Measurements from ENCODE around the gene PRKAG2. TPM values are rescaled to one million over a fixed set of nuclear protein-coding genes. Genes with fewer than 3 reads are reported as not detected.

PRKAG2 gene
- total and polyA plus RNA-seq, 2 donors = 37.9 to 71.6 TPM

DNA sequence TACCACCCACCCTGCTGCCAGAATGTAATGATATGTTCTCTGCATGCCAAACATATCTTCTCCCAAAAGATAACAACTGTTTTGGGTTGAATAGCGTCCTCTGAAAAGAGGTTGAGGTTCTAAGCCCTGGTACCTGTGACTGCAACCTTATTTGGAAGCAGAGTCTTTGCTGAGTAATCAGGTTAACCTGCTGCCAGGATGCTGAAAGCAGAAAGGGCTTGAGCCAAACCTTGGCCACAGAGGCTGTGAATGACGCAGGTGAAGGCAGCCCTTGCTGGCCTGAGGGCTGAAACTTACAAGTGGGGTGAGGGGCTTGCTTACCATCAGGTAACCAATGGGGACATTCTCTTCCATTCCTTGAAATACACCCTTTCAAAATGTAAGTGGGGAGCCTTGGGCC, 205.4 kb downstream of the PRKAG2 start:
- 58% methylated on average over 2 of the region's 2 CpGs for WGBS
- no peak overlapping the region for H3K27ac ChIP-seq (ENCODE audit: low read depth)
- DNase-seq (ENCODE audit: extremely low spot score) = no peak

DNA sequence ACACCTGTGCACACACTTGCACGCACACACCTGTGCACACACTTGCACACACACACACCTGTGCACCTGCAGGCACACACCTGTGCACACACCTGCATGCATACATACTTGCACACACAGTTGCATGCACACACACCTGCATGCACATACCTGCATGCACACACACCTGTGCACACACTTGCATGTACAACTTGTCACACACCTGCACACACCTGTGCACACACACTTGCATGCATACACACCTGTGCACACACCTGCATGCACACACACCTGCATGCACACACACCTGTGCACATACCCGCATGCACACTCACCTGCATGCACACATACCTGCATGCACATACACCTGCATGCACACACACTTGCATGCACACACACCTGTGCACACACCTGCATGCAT, 207.2 kb downstream of the PRKAG2 start:
- Histone ChIP-seq H3K27ac (ENCODE audit: low read depth) (no peak overlapping the region), H3K4me1 (ENCODE audit: insufficient read depth) (no peaks in the 10 kb centered on the region), H3K36me3 (ENCODE audit: insufficient read depth) (no peaks in the 10 kb centered on the region), H3K4me3 (ENCODE audit: low read depth, low read length) (no peak overlapping the region)
- WGBS = 79% methylated on average over 2 of the region's 2 CpGs
- no peak for DNase-seq (ENCODE audit: extremely low spot score)

More for the DNA sequence above, 205.4 kb downstream of the PRKAG2 start:
- no peak overlapping the region for H3K4me3 ChIP-seq (ENCODE audit: low read depth, low read length)
- H3K4me1 ChIP-seq (ENCODE audit: insufficient read depth) = no peaks in the 10 kb centered on the region
- no peaks in the 10 kb centered on the region for H3K36me3 ChIP-seq (ENCODE audit: insufficient read depth)

DNA sequence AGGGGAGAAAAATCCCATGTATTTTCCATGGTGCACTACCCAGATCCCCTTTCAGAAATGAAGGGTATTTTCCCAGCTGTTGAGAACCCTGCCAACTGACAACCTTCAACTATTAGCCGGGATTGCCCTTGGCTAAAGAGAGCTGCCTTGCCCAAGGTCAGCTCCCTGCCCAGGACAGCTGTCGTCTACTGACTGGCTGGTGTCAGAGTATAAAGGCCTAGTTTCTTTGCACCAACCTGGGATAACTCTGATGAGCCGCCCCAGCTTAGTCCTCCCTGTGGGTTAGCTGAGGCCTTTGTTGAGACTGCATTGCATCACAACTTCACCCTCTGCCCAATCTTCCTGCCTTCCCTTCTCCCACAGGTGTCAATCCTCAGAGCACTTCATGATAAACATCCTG, 210.0 kb downstream of the PRKAG2 start:
- DNase-seq (ENCODE audit: extremely low spot score) = no peak
- Histone ChIP-seq H3K27ac (ENCODE audit: low read depth) (no peak overlapping the region), H3K4me3 (ENCODE audit: low read depth, low read length) (no peak overlapping the region), H3K4me1 (ENCODE audit: insufficient read depth) (no peaks in the 10 kb centered on the region), H3K36me3 (ENCODE audit: insufficient read depth) (no peaks in the 10 kb centered on the region)
- WGBS = 96% methylated on average over 3 of the region's 3 CpGs

DNA sequence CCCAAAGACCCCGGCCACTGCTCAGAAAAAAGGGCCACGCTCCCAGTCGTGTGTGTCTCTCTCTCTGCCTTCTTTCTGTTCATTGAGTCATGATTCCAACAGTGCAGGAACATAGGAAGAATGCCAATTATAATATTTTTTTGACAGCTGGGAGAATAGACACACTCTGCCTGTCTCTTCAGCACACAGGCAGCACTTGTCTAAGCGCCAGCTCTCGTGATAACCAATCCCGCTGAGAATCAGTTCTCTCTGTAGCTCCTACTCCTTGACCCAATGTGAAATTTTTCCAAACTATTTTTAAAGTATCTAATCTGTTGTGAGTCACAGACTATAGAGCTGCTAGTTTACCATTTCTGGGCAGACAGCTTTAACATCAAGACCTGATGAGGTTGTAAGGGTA, 211.5 kb downstream of the PRKAG2 start:
- H3K27ac ChIP-seq (ENCODE audit: low read depth) = no peak overlapping the region
- 24% methylated on average over 6 of the region's 6 CpGs for WGBS
- H3K4me3 ChIP-seq (ENCODE audit: low read depth, low read length) = no peak overlapping the region
- no peak for DNase-seq (ENCODE audit: extremely low spot score)
- H3K4me1 ChIP-seq (ENCODE audit: insufficient read depth) = no peaks in the 10 kb centered on the region
- no peaks in the 10 kb centered on the region for H3K36me3 ChIP-seq (ENCODE audit: insufficient read depth)

DNA sequence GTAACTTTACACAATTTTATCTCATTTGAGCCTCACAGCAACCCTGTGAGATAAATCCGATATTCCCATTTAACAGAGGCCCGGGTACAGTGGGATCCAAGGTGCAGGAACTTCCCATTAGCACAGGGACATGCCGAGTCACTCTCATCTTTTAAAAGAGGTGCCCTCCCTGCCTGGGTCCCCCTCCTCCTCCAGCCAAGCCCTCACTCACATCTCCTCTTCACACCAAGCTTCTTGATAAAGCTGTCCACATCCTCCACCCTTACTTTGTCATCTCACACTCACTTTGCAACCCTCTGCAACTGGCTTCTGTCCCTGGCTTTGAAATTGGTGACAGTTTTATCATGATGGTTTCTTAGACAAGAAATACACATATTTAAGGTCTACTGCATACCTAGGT, 212.6 kb downstream of the PRKAG2 start:
- 94% methylated on average over 3 of the region's 3 CpGs for WGBS
- H3K4me3 ChIP-seq (ENCODE audit: low read depth, low read length) = no peak overlapping the region
- H3K4me1 ChIP-seq (ENCODE audit: insufficient read depth) = no peaks in the 10 kb centered on the region
- H3K36me3 ChIP-seq (ENCODE audit: insufficient read depth) = no peaks in the 10 kb centered on the region
- H3K27ac ChIP-seq (ENCODE audit: low read depth) = no peak overlapping the region
- no peak for DNase-seq (ENCODE audit: extremely low spot score)

DNA sequence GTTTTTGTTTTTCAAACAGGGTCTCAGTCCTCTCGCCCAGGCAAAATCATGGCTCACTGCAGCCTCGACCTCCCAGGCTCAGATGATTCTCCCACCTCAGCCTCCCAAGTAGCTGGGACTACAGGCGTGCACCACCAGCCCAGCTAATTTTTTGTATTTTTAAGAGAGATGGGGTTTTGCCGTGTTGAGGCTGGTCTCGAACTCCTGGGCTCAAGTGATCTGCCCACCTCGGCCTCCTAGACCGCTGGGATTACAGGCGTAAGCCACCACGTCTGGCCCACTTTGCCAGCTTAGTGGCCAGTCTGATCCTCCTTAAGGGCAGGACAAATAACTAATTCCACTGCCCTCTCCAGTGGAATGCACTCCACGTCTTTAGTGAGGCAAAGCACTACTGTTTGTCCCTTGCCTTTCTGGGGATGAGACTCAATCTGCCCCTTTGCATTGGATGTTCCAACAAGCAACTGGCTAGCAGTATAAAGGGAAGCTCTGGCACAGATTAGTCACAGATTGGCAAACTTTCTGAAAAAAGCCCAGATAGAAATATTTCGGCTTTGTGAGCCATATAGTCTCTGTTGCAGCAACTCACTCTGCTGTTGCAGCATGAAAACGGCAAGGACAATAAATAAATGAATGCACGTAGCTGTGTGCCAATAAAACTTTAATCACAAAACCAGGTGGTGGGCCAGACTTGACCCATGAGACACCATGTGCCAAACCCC, 213.4 kb downstream of the PRKAG2 start:
- no peak for DNase-seq (ENCODE audit: extremely low spot score)
- H3K27ac ChIP-seq (ENCODE audit: low read depth) = no peak overlapping the region
- WGBS = 89% methylated on average over 13 of the region's 13 CpGs

DNA sequence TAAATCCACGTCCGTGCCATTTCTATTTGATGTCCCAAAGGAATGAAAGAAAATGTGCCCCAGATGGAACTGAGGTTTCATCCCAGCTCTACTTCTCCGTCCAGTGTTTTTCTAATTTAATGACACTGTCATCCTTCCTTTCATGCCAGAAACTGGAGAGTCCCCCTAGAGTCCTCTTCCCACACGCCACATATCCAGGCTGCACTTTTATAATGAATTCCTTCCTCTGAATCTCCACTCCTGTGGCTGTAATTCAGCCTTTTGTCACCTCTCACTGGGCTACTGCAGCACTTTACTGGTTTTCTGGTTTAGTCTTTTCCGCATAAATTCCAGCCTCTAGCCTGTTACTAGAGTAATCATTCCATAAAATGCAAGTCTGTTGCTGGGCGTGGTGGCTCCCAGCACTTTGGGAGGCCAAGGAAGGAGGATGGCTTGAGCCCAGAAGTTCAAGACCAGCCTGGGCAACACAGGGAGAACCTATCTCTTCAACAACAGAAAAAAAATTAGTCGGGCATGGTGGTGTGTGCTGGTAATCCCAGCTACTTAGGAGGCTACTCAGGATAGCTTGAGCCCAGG, 214.6 kb downstream of the PRKAG2 start:
- Histone ChIP-seq H3K4me1 (ENCODE audit: insufficient read depth) (no peaks in the 10 kb centered on the region), H3K36me3 (ENCODE audit: insufficient read depth) (no peaks in the 10 kb centered on the region), H3K4me3 (ENCODE audit: low read depth, low read length) (no peak overlapping the region), H3K27ac (ENCODE audit: low read depth) (no peak overlapping the region)
- no peak for DNase-seq (ENCODE audit: extremely low spot score)
- 87% methylated on average over 7 of the region's 7 CpGs for WGBS

More for the DNA sequence above, 213.4 kb downstream of the PRKAG2 start:
- Histone ChIP-seq H3K4me1 (ENCODE audit: insufficient read depth) (no peaks in the 10 kb centered on the region), H3K4me3 (ENCODE audit: low read depth, low read length) (no peak overlapping the region), H3K36me3 (ENCODE audit: insufficient read depth) (no peaks in the 10 kb centered on the region)

DNA sequence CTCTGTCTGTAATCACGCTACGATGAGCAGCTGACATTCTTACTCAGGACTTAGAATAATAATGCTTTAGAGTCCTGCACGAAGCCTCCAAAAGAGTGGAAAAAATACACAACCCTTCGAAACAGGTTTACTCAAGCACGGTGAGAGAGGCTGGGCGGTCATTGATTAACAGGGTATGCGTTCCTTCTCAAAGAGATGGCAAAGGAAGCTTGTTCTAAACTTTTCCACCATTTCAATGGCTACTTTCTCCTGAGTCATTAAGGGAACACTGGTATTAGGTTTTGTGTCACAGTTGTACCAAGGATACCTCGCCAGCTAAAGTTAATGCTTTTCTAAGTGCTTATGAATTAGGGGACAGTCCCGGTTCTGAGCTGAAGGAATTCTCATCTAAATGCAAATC, 215.3 kb downstream of the PRKAG2 start:
- WGBS = 96% methylated on average over 9 of the region's 9 CpGs
- no peaks in the 10 kb centered on the region for H3K36me3 ChIP-seq (ENCODE audit: insufficient read depth)
- H3K4me3 ChIP-seq (ENCODE audit: low read depth, low read length) = no peak overlapping the region
- no peak for DNase-seq (ENCODE audit: extremely low spot score)
- H3K4me1 ChIP-seq (ENCODE audit: insufficient read depth) = no peaks in the 10 kb centered on the region
- no peak overlapping the region for H3K27ac ChIP-seq (ENCODE audit: low read depth)

DNA sequence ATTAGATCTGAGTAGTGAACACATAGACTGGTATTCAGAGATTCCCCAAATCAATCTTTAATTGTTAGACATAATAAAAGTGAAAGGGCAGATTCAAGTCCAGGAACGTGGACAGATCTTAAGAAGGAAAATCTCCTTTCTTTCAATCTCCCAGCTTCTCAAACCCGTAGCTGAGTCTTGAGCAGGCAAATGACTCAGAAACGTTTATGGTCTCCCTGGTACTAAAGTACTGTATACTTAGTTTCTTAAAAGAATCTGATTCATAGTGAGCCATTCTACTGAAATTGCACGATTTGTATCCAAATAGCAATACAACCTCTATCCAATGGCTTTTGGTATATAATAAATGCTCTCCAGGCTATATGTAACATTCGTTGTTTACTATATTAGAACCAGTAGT, 216.8 kb downstream of the PRKAG2 start:
- 87% methylated on average over 5 of the region's 5 CpGs for WGBS

DNA sequence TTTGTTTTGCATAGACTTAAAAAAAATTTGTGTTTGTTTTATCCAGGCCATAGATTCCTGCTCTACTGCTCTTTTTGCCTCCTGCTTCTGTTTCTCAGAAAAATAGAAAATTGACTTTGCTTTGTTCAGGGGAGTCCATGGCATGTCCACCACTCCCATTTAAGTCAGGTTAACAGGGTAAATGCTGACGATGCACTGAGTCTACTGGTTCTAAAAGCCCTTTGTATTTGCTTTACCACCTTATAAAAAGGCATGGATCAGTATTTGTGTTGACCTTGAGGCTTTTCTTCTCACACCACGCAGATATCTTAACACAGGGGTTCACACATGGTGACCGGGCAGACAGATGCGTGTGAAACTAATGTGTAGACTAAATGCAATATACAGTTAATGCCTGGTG, 217.7 kb downstream of the PRKAG2 start:
- no peak for DNase-seq (ENCODE audit: extremely low spot score)
- no peak overlapping the region for H3K27ac ChIP-seq (ENCODE audit: low read depth)
- no peaks in the 10 kb centered on the region for H3K36me3 ChIP-seq (ENCODE audit: insufficient read depth)
- H3K4me3 ChIP-seq (ENCODE audit: low read depth, low read length) = no peak overlapping the region
- 62% methylated on average over 4 of the region's 4 CpGs for WGBS
- no peaks in the 10 kb centered on the region for H3K4me1 ChIP-seq (ENCODE audit: insufficient read depth)

More for the DNA sequence above, 216.8 kb downstream of the PRKAG2 start:
- Histone ChIP-seq H3K4me3 (ENCODE audit: low read depth, low read length) (no peak overlapping the region), H3K36me3 (ENCODE audit: insufficient read depth) (no peaks in the 10 kb centered on the region), H3K27ac (ENCODE audit: low read depth) (no peak overlapping the region), H3K4me1 (ENCODE audit: insufficient read depth) (no peaks in the 10 kb centered on the region)
- DNase-seq (ENCODE audit: extremely low spot score) = no peak

DNA sequence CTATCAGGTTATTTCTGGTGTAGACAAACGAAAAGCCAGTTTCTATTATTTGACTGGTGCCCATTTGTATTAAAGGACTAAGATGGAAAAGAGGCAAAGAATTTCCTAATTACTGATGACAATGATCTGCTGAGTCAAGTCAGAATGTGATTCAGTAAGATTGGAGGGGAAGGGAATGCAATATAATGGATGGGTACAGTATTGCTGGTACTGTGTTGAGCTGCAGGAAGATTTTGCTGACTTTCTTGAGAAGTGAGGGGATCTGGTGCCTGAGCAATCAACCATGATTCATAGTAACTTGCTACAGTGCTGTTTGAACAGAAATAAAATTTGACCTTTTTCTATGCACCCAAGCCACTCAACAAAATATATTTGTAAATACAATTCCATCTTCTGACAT, 218.1 kb downstream of the PRKAG2 start:
- no peaks in the 10 kb centered on the region for H3K36me3 ChIP-seq (ENCODE audit: insufficient read depth)
- 92% methylated on average over 1 of the region's 1 CpG for WGBS
- H3K27ac ChIP-seq (ENCODE audit: low read depth) = no peak overlapping the region
- no peak for DNase-seq (ENCODE audit: extremely low spot score)
- H3K4me1 ChIP-seq (ENCODE audit: insufficient read depth) = no peaks in the 10 kb centered on the region
- H3K4me3 ChIP-seq (ENCODE audit: low read depth, low read length) = no peak overlapping the region

DNA sequence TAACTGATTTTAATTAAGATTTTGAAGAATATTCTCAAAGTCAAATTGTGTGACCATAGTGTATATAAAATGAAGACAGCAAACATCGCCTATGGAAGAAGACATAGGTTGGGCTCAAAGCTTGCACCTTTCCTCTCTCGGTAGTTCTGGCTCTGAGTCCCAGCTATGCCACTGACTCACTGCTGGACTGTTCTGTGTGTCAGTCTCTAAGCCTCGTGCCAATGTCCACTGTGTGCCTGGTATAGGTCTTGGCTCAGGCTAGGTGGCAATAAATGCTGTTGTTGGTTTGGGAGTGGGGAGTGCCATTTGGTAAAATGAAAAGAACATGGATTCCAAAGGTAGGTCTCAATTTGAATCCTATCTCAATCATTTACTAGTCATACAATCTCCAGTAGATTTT, 219.7 kb downstream of the PRKAG2 start:
- Histone ChIP-seq H3K4me3 (ENCODE audit: low read depth, low read length) (no peak overlapping the region), H3K27ac (ENCODE audit: low read depth) (no peak overlapping the region), H3K4me1 (ENCODE audit: insufficient read depth) (no peaks in the 10 kb centered on the region), H3K36me3 (ENCODE audit: insufficient read depth) (no peaks in the 10 kb centered on the region)
- DNase-seq (ENCODE audit: extremely low spot score) = no peak
- 89% methylated on average over 3 of the region's 3 CpGs for WGBS

DNA sequence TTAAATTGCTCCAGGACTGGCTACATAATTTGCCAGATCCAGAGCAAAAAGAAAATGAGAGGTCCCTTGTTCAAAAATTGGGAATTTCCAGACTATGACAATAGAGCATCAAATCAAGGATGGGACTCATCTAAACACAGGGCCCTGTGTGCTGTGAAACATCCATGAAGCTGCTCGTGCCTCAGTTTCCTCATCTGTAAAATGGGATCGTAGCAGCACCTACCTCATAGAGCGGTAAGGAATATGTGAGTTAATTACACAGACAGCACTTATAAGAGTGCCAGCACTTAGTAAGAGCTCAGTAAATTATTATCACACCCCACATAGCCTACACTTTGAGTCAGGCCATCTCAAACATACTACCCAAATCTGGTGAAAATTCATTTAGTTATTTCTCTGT, 221.4 kb downstream of the PRKAG2 start:
- Histone ChIP-seq H3K4me3 (ENCODE audit: low read depth, low read length) (no peak overlapping the region), H3K4me1 (ENCODE audit: insufficient read depth) (no peaks in the 10 kb centered on the region), H3K27ac (ENCODE audit: low read depth) (no peak overlapping the region), H3K36me3 (ENCODE audit: insufficient read depth) (no peaks in the 10 kb centered on the region)
- no peak for DNase-seq (ENCODE audit: extremely low spot score)
- 95% methylated on average over 3 of the region's 3 CpGs for WGBS

DNA sequence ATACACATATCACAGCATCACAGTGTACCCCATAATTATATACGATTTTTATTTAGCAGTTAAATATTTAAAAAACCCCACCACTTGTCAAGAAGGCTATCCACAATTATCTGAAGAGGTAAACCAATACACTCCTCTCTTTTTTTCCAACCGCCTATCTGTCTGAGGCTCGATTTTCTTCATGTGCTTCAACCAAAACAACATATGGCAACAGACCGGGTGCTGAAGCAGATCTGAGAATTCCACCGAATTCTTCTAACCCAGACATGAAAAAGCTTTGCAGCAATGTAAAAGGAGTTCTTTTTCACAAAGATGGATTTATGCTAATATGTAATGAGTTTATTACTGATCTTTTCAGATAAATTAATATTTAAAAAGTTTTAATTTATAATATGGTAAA, 224.8 kb downstream of the PRKAG2 start:
- no peaks in the 10 kb centered on the region for H3K36me3 ChIP-seq (ENCODE audit: insufficient read depth)
- H3K4me3 ChIP-seq (ENCODE audit: low read depth, low read length) = no peak overlapping the region
- DNase-seq (ENCODE audit: extremely low spot score) = no peak
- no peak overlapping the region for H3K27ac ChIP-seq (ENCODE audit: low read depth)
- WGBS = 65% methylated on average over 5 of the region's 5 CpGs
- H3K4me1 ChIP-seq (ENCODE audit: insufficient read depth) = no peaks in the 10 kb centered on the region
